ENCODE measurements around the gene HLA-DPA1.

HLA-DPA1 gene

GRCh38 chr6:33061987-33062386 is 11.5 kb downstream of the HLA-DPA1 start:
- DNase-seq, result peak; percentile 33

GRCh38 chr6:33057222-33058150 is 16.0 kb downstream of the HLA-DPA1 start:
- no peak for DNase-seq

- no peak for DNase-seq
Observed at GRCh38 chr6:33053230-33053629, 20.2 kb downstream of the HLA-DPA1 start.

GRCh38 chr6:33052627-33053026 is 20.8 kb downstream of the HLA-DPA1 start:
- no peak for DNase-seq

- no peak for DNase-seq
Observed at GRCh38 chr6:33050014-33050810, 23.2 kb downstream of the HLA-DPA1 start.

- DNase-seq, result no peak
Observed at GRCh38 chr6:33049323-33050013, 24.0 kb downstream of the HLA-DPA1 start.

GRCh38 chr6:33040157-33040556 is 33.3 kb downstream of the HLA-DPA1 start:
- DNase-seq, result no peak

GRCh38 chr6:33036535-33036934 is 36.9 kb downstream of the HLA-DPA1 start:
- DNase-seq, result no peak

- DNase-seq, result no peak
Observed at GRCh38 chr6:33034554-33034953, 38.9 kb downstream of the HLA-DPA1 start.

GRCh38 chr6:33030245-33030644 is 43.2 kb downstream of the HLA-DPA1 start:
- DNase-seq, result no peak

GRCh38 chr6:33029328-33030184 is 43.9 kb downstream of the HLA-DPA1 start:
- no peak for DNase-seq

- DNase-seq, result no peak
Observed at GRCh38 chr6:33028220-33028849, 45.1 kb downstream of the HLA-DPA1 start.

GRCh38 chr6:33024521-33024920 is 48.9 kb downstream of the HLA-DPA1 start:
- no peak for DNase-seq

GRCh38 chr6:33023536-33023935 is 49.9 kb downstream of the HLA-DPA1 start:
- no peak for DNase-seq

GRCh38 chr6:33021917-33022316 is 51.5 kb downstream of the HLA-DPA1 start:
- DNase-seq, result no peak

- no peak for DNase-seq
Observed at GRCh38 chr6:33019372-33019771, 54.1 kb downstream of the HLA-DPA1 start.

GRCh38 chr6:33018904-33019303 is 54.5 kb downstream of the HLA-DPA1 start:
- DNase-seq, result peak; percentile 39

- DNase-seq, result no peak
Observed at GRCh38 chr6:33018418-33018817, 55.0 kb downstream of the HLA-DPA1 start.

GRCh38 chr6:33017694-33018353 is 55.6 kb downstream of the HLA-DPA1 start:
- no peak for DNase-seq

- no peak for DNase-seq
Observed at GRCh38 chr6:33017018-33017417, 56.4 kb downstream of the HLA-DPA1 start.

GRCh38 chr6:33015798-33016197 is 57.7 kb downstream of the HLA-DPA1 start:
- no peak for DNase-seq
